Prostate gland (tissue), 2 donors: ENCODE data around the gene CDKL5.

Experiments used
- POLR2A ChIP-seq: fragments of 450-650 bp; IDR thresholded peaks from one replicate; pipeline ENCODE4 v1.6.1; 2016; ENCODE audit warnings: antibody characterized with exemption, mild to moderate bottlenecking
- TF ChIP-seq, protein P1 (sequence below), 4 experiments: fragments of 200-600 bp in 2 of 4; fragments of 450-650 bp in 2 of 4; sonication (generic) in 2 of 4; IDR thresholded peaks; 1 replicate in 3 of 4; 2 replicates in 1 of 4; pipeline ENCODE4 v1.5.1; 2016 to 2019; ENCODE audit warnings: antibody characterized with exemption in 4 of 4, mild to moderate bottlenecking in 2 of 4, moderate library complexity in 2 of 4

DNA sequence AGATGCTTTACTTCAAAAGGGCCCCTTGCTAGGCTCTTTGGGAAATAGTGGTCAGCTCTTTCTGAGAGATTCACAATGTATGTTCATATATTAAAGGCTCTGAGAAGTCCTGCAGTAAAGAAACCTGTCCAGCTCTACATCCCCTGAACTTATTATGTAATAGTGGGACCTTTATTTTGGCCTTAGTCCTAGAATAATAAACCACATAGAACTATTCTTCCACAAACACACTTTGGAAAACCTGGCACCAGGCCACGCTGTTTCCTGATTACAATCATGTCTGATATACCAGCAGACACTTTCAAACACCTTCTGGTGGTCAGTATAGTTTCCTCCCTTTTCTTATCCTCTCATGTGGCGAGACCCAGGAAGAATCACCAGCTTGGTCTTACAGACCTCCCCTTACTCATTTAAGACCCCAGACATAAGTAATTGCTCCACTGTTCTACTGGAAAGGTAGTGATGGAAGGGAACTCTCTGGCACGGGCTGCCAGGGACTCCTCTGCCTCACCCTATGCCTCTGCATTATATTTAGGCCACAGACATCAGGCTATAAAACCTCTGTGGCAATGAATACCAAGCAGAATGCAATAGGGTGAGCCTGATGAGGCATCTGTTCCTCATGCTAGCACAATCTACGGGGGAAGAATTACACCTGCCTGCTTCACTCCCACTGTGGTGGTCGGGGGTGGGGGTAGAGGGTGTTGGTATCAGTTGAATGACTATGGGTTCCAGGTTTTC, 276.4 kb downstream of the CDKL5 start:
- TF ChIP-seq, protein P1, sequence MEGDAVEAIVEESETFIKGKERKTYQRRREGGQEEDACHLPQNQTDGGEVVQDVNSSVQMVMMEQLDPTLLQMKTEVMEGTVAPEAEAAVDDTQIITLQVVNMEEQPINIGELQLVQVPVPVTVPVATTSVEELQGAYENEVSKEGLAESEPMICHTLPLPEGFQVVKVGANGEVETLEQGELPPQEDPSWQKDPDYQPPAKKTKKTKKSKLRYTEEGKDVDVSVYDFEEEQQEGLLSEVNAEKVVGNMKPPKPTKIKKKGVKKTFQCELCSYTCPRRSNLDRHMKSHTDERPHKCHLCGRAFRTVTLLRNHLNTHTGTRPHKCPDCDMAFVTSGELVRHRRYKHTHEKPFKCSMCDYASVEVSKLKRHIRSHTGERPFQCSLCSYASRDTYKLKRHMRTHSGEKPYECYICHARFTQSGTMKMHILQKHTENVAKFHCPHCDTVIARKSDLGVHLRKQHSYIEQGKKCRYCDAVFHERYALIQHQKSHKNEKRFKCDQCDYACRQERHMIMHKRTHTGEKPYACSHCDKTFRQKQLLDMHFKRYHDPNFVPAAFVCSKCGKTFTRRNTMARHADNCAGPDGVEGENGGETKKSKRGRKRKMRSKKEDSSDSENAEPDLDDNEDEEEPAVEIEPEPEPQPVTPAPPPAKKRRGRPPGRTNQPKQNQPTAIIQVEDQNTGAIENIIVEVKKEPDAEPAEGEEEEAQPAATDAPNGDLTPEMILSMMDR (IDR thresholded peaks at IDR 0.05), result no peak
- no peak for TF ChIP-seq POLR2A
